Ecto neural progenitor cell (in vitro differentiated cells): ENCODE measurements around the gene CD1C.
"Not testable (repeated sequence)": the region's sequence is repeated elsewhere in the genome, so short reads cannot be mapped to it uniquely, and the experiment has no call there.

Experiments
- DNase-seq: peaks from one replicate; pipeline ENCODE4 v3.0.0-alpha.2; 2018; ENCODE audit warnings: low spot score

CD1C gene

GRCh38 chr1:158329300-158329699 lies 39.6 kb downstream of the CD1C start:
- DNase-seq = no peak

DNA sequence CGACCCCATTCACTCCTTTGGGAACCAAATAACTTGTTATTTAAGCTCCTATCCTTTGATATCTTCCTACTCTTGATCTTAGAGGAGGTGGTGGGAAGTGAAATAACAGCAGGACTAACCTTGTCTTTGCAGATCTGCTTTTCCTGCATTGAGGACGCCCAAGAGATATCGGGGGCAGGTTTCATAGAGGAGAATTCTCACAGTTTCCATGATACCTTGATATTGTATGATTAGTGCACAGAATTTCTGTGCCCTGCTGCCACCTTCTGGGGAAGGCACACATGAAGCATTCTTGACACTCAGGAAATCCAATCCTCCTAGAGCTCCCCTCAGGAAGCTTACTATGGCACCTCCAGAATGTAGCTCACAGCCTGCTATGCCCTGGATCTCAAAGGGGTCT lies 40.0 kb downstream of the CD1C start:
- DNase-seq = no peak

GRCh38 chr1:158330391-158331105 lies 40.8 kb downstream of the CD1C start:
- DNase-seq = no peak

GRCh38 chr1:158331106-158331425 lies 41.3 kb downstream of the CD1C start:
- no peak for DNase-seq

DNA sequence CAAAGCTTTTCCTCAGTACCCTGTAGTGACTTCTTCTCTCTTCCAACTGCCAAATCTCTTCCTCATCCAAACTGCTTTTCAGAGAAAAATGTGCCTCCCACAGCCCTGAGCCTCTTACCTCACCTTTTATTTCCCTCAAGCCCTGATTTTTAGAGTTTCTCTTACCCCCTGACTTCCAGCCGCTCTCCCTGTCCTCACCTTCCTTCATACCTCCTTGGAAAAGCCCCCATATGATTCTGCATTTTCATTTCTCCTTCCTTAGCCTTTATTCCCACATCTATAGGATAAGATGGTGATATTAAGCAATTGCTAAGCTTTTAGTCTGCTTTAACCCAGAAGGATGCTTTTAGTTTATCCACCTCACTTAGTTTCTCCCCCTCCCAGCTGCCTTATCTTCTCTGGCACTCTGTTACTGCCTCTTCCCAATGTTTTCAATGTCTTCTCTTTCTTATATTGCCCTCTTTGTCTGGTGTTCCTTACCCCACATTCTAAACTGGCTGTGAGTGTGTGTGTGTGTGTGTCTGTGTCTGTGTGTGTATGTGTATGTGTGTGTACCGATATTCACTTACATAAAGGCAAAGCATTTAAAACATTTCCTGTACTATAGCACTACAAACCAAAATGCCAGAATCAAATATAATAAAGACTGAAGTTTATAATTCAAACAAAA lies 41.9 kb downstream of the CD1C start, which contains the start of gene CD1B:
TSS of gene CD1B (minus strand) at position 51 of the 670 bp plus-strand sequence. CDS start 108 bp downstream, outside the sequence.
- DNase-seq = no peak

GRCh38 chr1:158333405-158334155 lies 43.9 kb downstream of the CD1C start:
- DNase-seq = no peak

DNA sequence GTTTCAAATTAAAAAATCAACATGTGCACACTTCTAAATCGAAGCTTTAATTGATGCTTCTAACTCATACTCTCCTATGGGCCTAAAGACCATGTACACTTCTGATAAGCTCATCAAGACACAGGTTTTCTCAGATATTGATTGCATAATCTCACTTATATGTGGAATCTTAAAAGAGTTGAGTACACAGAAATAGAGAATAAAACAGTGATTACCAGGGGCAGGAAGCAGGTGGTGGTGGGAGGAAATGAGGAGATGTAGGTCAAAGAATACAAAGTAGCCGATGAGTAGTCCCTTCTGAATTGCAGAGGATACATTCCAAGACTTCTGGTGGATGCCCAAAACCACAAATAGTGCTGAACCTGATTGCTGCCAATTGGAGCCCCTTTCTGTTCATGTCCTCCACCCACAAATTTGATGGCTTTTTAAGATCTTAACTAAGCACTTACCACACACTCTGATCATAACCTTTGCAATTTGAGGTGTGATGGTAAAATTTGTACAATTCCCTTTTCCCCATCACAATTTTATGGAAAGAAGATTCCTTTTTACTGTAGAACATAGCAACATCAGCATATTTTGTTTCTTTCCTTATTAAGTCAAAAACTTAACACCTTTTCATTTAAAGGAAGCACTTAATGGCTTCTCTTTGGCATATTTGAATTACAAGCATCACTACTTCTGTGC lies 44.9 kb downstream of the CD1C start:
- DNase-seq = no peak

GRCh38 chr1:158335213-158335532 lies 45.5 kb downstream of the CD1C start:
- no peak for DNase-seq

DNA sequence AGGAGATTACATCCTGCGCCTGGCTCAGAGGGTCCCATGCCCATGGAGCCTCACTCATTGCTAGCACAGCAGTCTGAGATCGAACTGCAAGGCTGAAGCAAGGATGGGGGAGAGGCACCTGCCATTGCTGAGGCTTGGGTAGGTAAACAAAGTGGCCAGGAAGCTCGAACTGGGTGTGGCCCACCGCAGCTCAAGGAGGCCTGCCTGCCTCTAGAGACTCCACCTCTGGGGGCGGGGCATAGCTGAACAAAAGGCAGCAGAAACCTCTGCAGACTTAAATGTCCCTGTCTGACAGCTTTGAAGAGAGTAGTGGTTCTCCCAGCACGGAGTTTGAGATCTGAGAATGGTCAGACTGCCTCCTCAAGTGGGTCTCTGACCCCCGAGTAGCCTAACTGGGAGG lies 46.7 kb downstream of the CD1C start:
- DNase-seq = not testable (repeated sequence)
